AG04449 (cell line): ENCODE data around the gene PDLIM4.
A peak's percentile ranks its signal among the peaks of the same experiment; 100 is the strongest.

Experiments
- CTCF ChIA-PET: fragments of 350-600 bp; formaldehyde crosslinking; extraction: SDS; loops from one replicate; lab custom pipeline; 2021; ENCODE audit warnings: antibody characterized with exemption; lab: Yijun Ruan, JAX
- POLR2A ChIA-PET: fragments of 400-600, 350-600 bp; formaldehyde crosslinking; extraction: SDS; loops from one replicate; lab custom pipeline; 2020; ENCODE audit warnings: antibody characterized with exemption, inconsistent platforms; lab: Yijun Ruan, JAX
- DNase-seq: peaks from one replicate; pipeline ENCODE4 v3.0.0-alpha.2; 2010; ENCODE audit warnings: low read depth, low spot score
- H3K4me3 ChIP-seq: 2 replicates; pipeline ENCODE4 v1.5.1; 2011; ENCODE audit warnings: low read depth, mild to moderate bottlenecking, control low read depth, low read length
- TF ChIP-seq, protein P1 (sequence below): IDR thresholded peaks from one replicate; pipeline ENCODE4 v1.5.1; 2011; ENCODE audit warnings: mild to moderate bottlenecking, moderate library complexity, low read length, control low read depth, inconsistent platforms; ENCODE audit not compliant: insufficient read depth; ENCODE audit errors: missing control alignments

Gene PDLIM4

DNA sequence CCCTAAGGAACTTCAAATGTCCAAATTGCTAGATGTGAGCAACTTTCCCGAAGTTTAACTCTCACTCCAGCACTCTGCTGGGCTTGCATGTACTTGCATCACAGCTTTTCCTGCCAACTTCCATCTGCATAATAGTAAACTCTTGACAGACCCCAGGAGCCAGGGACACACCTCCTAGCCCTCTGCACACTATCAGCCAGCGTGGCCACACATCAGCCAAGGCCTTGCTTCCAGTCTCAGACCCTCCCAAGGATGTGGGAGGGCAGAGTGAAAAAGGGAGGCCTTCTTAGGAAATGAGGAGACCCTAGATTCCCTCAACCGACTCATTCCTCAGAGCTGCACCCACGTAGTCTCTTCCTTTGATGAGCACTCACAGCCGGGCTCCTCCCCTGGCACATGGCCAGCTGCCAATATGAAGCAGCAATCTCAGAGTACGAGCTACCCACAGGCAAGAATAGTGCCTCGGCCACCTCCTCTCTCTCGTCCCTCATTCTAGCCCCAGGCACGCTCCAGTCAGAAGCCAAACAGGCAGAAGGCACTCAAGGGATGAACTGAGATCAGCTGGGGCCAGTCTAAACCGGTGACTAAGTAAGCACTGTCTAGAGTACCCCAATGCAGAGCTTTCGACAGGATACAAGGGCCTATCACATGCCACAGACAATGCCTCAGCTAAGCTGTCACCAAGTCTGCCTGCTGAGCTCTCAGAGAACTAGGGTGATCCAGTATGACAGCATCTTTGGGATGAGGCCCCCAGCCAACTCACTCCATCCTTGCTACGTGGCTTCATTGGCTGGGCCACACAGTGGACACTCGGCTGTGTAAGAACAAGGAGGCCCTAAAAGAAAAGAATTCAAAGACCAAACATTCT lies 32.1 kb upstream of the PDLIM4 start:
- H3K4me3 ChIP-seq, result peak overlapping the region; percentile 31
- ChIA-PET POLR2A (interaction anchor here (0.6 to 1.8 kb wide), 12 partner anchors 10 to 786 kb away, joined by 3 to 16 read pairs (median 5); partner anchors contain the start of genes PDLIM4 and SLC22A4), CTCF (interaction anchor here (0.6 to 4.8 kb wide), 11 partner anchors 9 to 163 kb away, joined by 3 to 67 read pairs (median 4); partner anchors contain the start of genes SLC22A4 and SLC22A5)
- TF ChIP-seq, protein P1, sequence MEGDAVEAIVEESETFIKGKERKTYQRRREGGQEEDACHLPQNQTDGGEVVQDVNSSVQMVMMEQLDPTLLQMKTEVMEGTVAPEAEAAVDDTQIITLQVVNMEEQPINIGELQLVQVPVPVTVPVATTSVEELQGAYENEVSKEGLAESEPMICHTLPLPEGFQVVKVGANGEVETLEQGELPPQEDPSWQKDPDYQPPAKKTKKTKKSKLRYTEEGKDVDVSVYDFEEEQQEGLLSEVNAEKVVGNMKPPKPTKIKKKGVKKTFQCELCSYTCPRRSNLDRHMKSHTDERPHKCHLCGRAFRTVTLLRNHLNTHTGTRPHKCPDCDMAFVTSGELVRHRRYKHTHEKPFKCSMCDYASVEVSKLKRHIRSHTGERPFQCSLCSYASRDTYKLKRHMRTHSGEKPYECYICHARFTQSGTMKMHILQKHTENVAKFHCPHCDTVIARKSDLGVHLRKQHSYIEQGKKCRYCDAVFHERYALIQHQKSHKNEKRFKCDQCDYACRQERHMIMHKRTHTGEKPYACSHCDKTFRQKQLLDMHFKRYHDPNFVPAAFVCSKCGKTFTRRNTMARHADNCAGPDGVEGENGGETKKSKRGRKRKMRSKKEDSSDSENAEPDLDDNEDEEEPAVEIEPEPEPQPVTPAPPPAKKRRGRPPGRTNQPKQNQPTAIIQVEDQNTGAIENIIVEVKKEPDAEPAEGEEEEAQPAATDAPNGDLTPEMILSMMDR, result no peak
- DNase-seq, result peak; percentile 57

DNA sequence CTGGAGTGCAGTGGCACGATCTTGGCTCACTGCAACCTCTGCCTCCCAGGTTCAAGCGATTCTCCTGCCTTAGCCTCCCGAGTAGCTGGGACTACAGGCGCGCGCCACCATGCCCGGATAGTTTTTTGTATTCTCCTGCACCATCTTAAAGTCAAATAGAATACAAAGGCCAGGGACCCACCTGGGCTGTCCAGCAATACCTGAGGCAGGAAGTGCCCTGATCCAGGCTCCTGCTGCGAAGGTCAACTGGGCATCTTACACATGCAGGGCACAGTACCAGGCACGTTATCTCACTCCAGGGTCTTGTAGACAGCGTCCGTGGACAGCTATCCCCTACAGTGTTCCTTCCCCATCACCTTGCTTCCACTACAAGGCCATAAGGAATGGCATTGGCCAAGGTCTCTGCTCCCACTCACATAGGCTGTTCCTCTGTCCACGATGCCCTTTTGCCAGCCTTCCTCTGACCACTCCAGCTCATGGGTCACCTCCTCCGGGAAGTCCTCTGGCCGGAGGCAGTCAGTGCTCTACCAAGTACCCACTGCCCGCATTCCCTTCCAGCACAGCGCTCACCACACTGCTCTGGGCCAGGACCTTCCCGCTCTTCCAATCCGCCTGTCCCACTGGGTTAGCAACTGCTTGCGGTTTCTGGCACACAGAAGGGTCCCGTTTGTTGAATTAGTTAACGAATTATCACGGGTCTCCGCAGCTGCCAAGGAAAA lies 30.8 kb upstream of the PDLIM4 start:
- H3K4me3 ChIP-seq, result peak overlapping the region; percentile 70
- ChIA-PET CTCF (interaction anchor here (1.2 to 5.2 kb wide), 6 partner anchors 10 to 36 kb away, joined by 3 to 78 read pairs (median 6); no protein-coding TSS in a partner anchor), POLR2A (interaction anchor here (0.8 kb wide), 1 partner anchor 10 kb away, joined by 5 read pairs; no protein-coding TSS in a partner anchor)
- TF ChIP-seq, protein P1, result no peak
- no peak for DNase-seq

DNA sequence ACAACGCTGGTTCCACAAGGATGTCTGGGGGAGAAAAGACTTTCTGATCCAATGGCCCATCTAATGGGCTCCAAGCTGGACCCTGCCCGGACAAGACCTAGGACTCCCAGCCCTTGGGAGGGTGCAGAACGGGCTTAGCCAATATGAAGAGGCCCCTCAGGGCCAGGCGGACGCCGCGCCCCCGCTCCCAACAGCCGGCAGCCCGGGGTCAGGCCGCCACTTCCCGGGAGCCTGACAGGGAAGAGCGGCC lies 30.3 kb upstream of the PDLIM4 start:
- CTCF ChIA-PET, result interaction anchor here (1.0 to 5.2 kb wide), 6 partner anchors 10 to 37 kb away, joined by 3 to 78 read pairs (median 6); no protein-coding TSS in a partner anchor
- TF ChIP-seq, protein P1, result no peak
- DNase-seq, result no peak
- H3K4me3 ChIP-seq, result peak overlapping the region; percentile 70
- POLR2A ChIA-PET, result interaction anchor here (0.5 to 1.1 kb wide), 6 partner anchors 9 to 1780 kb away, joined by 3 to 9 read pairs (median 5); no protein-coding TSS in a partner anchor

DNA sequence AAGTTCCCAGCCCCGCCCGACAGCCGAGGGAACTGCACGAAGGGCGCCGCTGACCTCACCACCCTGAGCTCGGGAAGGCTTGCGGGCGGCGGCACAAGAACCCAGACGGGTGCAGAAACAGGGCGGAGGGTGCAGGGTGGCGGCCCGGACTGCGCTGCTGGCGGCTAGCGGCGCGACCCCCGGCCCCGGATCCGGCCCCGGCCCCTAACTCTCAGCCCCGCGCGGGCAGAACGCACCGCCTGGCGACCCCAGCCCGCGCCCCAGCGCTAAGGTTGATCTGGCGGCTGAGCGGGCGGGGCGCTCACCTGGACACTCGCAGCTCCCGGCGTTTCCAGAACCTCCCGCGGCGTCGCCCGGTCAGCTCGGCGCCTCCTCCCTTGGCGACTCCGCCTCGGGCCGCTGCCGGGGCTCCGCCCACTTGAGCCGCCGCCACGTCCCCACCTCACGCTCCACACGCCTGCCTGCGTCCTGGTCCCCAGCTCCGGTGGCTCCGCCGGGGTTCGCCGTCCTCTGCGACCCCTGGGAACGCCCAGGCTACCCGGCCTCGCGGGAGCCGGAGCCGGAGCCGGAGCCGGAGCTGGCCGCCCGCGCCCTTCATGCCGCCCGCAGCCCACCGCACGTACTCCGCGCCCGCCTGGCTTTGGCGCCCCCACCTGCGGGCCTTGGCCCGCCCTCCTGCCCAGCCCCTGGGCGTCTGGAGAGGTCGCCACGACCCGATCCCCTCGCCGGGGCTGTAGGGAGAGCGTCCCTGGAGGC lies 29.8 kb upstream of the PDLIM4 start, which contains the start of gene P4HA2:
Gene P4HA2, minus strand, starts transcription at position 369 of the 756 bp plus-strand sequence. CDS start 9,227 bp downstream, outside the sequence.
- CTCF ChIA-PET, result interaction anchor here (0.6 to 5.2 kb wide), 8 partner anchors 11 to 572 kb away, joined by 3 to 78 read pairs (median 5); no protein-coding TSS in a partner anchor
- peak within 1 kb of the TSS; percentile 70 for H3K4me3 ChIP-seq
- TF ChIP-seq, protein P1, result no peak
- DNase-seq, result no peak
- POLR2A ChIA-PET, result interaction anchor here (0.5 to 1.1 kb wide), 5 partner anchors 9 to 1780 kb away, joined by 3 to 9 read pairs (median 5); no protein-coding TSS in a partner anchor

DNA sequence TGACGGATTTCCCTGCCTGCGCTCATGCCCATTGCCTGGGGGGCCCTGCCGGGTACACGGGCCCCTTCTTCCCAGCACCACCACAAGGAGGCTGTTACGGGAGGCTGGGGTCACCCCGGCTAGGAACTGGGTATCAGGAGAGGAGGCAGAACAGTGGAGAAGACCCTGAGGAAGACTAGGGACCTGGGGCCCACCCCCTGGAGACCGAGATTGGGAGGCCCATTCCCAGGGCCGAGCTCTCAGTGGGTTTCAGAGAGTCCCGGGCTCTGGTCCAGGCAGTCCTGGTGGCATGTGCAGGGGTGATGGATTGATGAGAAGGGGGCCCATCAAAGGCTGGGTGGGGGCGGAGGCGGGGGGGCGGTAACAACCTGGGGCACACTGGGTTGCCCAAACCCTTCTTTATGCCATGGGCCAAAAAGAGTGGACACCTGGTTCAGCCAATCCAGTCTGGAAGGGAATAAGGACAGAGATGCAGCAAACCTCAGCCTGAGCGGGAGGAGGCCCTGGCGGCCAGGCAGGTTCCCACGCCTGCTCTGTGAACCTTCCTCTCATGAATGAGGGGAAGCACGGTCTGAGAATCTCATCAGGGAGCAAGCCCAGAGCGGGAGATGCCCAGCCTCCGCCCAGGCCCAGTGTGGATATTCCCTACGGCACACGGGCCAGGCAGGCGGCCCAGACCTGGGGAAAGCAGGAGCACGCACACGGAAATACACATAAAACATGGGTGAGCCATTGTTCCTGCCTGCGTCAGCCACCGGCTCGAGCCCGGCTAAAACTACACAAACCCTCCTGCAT lies 29.1 kb upstream of the PDLIM4 start:
- peak overlapping the region; percentile 70 for H3K4me3 ChIP-seq
- DNase-seq, result no peak
- TF ChIP-seq, protein P1, result peak; percentile 11
- CTCF ChIA-PET, result interaction anchor here (0.6 to 5.2 kb wide), 10 partner anchors 10 to 571 kb away, joined by 3 to 78 read pairs (median 5); partner anchors contain the start of gene SLC22A4
- POLR2A ChIA-PET, result interaction anchor here (1.1 kb wide), 3 partner anchors 10 to 32 kb away, joined by 3 to 9 read pairs (median 6); no protein-coding TSS in a partner anchor
